GM12878 (cell line): Measurements from ENCODE around the gene TCP11L1. TPM values are rescaled to one million over a fixed set of nuclear protein-coding genes. Genes with fewer than 3 reads are reported as not detected.

ENCODE experiments used
- ATAC-seq: fragments of 200-7000 bp; cut with Tn5 transposase; 3 replicates; pipeline ENCODE4 v1.9.1; 2020; ENCODE audit warnings: mild to moderate bottlenecking, moderate library complexity
- BruUV-seq: library from RNA; stranded (reverse); fragments of 400-500 nt; replicated peaks from 2 replicates; lab custom pipeline; 2021; lab: Mats Ljungman, UMichigan
- CTCF ChIA-PET: fragments of 300-600 bp; sonication (Branson Sonifier 250); formaldehyde crosslinking; extraction: SDS; loops from one replicate; lab custom pipeline; 2021; ENCODE audit warnings: inconsistent platforms; lab: Yijun Ruan, JAX
- POLR2A ChIA-PET: fragments of 350-600 bp; formaldehyde crosslinking; extraction: SDS; loops from one replicate; lab custom pipeline; 2021; ENCODE audit warnings: inconsistent platforms; lab: Charles Lee
- RAD21 ChIA-PET: fragments of 300-600 bp; sonication (Branson Sonifier 250); formaldehyde crosslinking; loops from one replicate; lab custom pipeline; 2023; ENCODE audit warnings: antibody characterized with exemption; ENCODE audit not compliant: unreplicated experiment; lab: Charles Lee
- SMC1A ChIA-PET: fragments of 300-600 bp; sonication (Branson Sonifier 250); formaldehyde crosslinking; loops from one replicate; lab custom pipeline; 2023; ENCODE audit not compliant: unreplicated experiment, uncharacterized antibody; lab: Charles Lee
- DNase-seq: peaks from one replicate; pipeline ENCODE4 v3.0.0-alpha.2; 2011; ENCODE audit warnings: low read depth, low spot score
- FAIRE-seq: peaks from 3 replicates; lab custom pipeline; 2011; peaks lifted over from hg19 to GRCh38; lab: Jason Lieb, UNC
- H2AFZ ChIP-seq: 2 replicates; pipeline ENCODE4 v1.6.0; 2011; ENCODE audit warnings: low read depth, low read length, control low read depth; ENCODE audit not compliant: control insufficient read depth
- H3K27ac ChIP-seq: 2 replicates; pipeline ENCODE4 v1.5.1; 2011; ENCODE audit warnings: control low read depth; ENCODE audit not compliant: control insufficient read depth, insufficient read depth
- H3K27me3 ChIP-seq, 2 experiments: replicated peaks in 1 of 2; 2 replicates each; pipeline versions ENCODE4 v1.6.0 to v1.6.1; 2011; ENCODE audit warnings: low read length in 1 of 2; ENCODE audit not compliant: control insufficient read depth in 2 of 2, insufficient read depth in 2 of 2
- H3K36me3 ChIP-seq, 2 experiments: 2 replicates each; pipeline ENCODE4 v1.5.1; 2011; ENCODE audit warnings: low read length in 1 of 2; ENCODE audit not compliant: control insufficient read depth in 2 of 2, insufficient read depth in 2 of 2
- H3K4me1 ChIP-seq: 2 replicates; pipeline ENCODE4 v1.6.1; 2011; ENCODE audit warnings: mild to moderate bottlenecking, low read length, moderate library complexity, mixed read lengths; ENCODE audit not compliant: control insufficient read depth, insufficient read depth
- H3K4me2 ChIP-seq: 2 replicates; pipeline ENCODE4 v1.6.0; 2011; ENCODE audit warnings: control low read depth; ENCODE audit not compliant: control insufficient read depth, insufficient read depth
- H3K4me3 ChIP-seq: fragments of 200-600 bp; sonication (generic); 2 replicates; pipeline ENCODE4 v1.5.1; 2016
- H3K79me2 ChIP-seq: 2 replicates; pipeline ENCODE4 v1.6.0; 2011; ENCODE audit warnings: low read length; ENCODE audit not compliant: control insufficient read depth, insufficient read depth
- H3K9ac ChIP-seq: 2 replicates; pipeline ENCODE4 v1.8.0; 2011; ENCODE audit warnings: low read length, control low read depth, mixed read lengths; ENCODE audit not compliant: control insufficient read depth, insufficient read depth
- H3K9me3 ChIP-seq: replicated peaks from 3 replicates; pipeline ENCODE4 v1.5.1; 2011; ENCODE audit warnings: mild to moderate bottlenecking, low read length; ENCODE audit not compliant: control insufficient read depth, insufficient read depth
- H4K20me1 ChIP-seq: 2 replicates; pipeline ENCODE4 v1.6.0; 2011; ENCODE audit not compliant: control insufficient read depth, insufficient read depth
- ATF7 ChIP-seq: fragments of 450-650 bp; IDR thresholded peaks from 2 replicates; pipeline ENCODE4 v1.6.1; 2016; ENCODE audit warnings: low read depth, mild to moderate bottlenecking
- GABPA ChIP-seq: IDR thresholded peaks from 2 replicates; pipeline ENCODE4 v1.6.1; 2014; ENCODE audit warnings: antibody characterized with exemption, low read depth, mild to moderate bottlenecking, inconsistent platforms
- JUND ChIP-seq: IDR thresholded peaks from 2 replicates; pipeline ENCODE4 v1.6.1; 2012; ENCODE audit warnings: low read depth, mild to moderate bottlenecking, low read length, improper control_type of control experiment, moderate library complexity
- MEF2B ChIP-seq: fragments of 450-650 bp; IDR thresholded peaks from 2 replicates; pipeline ENCODE4 v1.6.1; 2018; ENCODE audit warnings: mild to moderate bottlenecking, moderate library complexity; ENCODE audit not compliant: partially characterized antibody, poor library complexity, severe bottlenecking
- MTA3 ChIP-seq: IDR thresholded peaks from 2 replicates; pipeline ENCODE4 v1.6.1; 2012; ENCODE audit warnings: low read length, inconsistent platforms, borderline replicate concordance
- SIN3A ChIP-seq: IDR thresholded peaks from 2 replicates; pipeline ENCODE4 v1.6.1; 2012; ENCODE audit warnings: low read depth, low read length, improper control_type of control experiment
- WGBS: methylation state at CpG from one replicate; pipeline ENCODE4 v1.1.6; 2016; ENCODE audit warnings: low lambda C conversion rate; ENCODE audit not compliant: insufficient replicate concordance, insufficient coverage; ENCODE audit errors: missing lambda C conversion rate; 5-methylcytosine and 5-hydroxymethylcytosine counted together
- in situ Hi-C: fragments of 300-500 bp; cut with MboI; formaldehyde crosslinking; loops from 9 replicates; pipeline ENCODE4 v1.14.3; 2018; ENCODE audit warnings: mixed read lengths
- intact Hi-C: fragments of 100-400 bp; cut with micrococcal nuclease; formaldehyde crosslinking; loops from one replicate; pipeline ENCODE4 v1.14.2; 2022; ENCODE audit not compliant: unreplicated experiment
- polyA plus RNA-seq, 11 experiments: library from polyadenylated mRNA; depleted of rRNA in 4 of 11; unstranded in 6 of 11; stranded (reverse) in 5 of 11; fragments of >200 nt; fragmentation: Nextera tagmentation in 4 of 11; fragmentation: Illumina TruSeq in 1 of 11; extraction: Ambion mirVana in 4 of 11; extraction: Trizol in 1 of 11; gene quantifications; 1 replicate in 1 of 11; 2 replicates in 10 of 11; pipeline versions ENCODE4 v1.2.1 to v1.2.3, GENCODE V29; 2011 to 2016; ENCODE audit warnings: inconsistent platforms in 2 of 11, missing spikeins in 2 of 11, low read depth in 1 of 11
- total RNA-seq, 4 experiments: library from RNA; depleted of rRNA in 3 of 4; stranded (reverse); fragments of >200 nt in 3 of 4; fragmentation: Illumina TruSeq in 1 of 4; extraction: Trizol in 1 of 4; gene quantifications; 2 replicates each; pipeline versions ENCODE4 v1.2.1 to v1.2.3, GENCODE V29; 2013 to 2021
- TF ChIP-seq, protein P1 (sequence below): fragments of 450-650 bp; formaldehyde crosslinking; IDR thresholded peaks from 2 replicates; pipeline ENCODE4 v1.4.0; 2022; ENCODE audit warnings: mild to moderate bottlenecking, moderate library complexity

Gene TCP11L1
- total and polyA plus RNA-seq, 10 of the 15 experiments (the other 5 are each of a cell fraction or from before 2014, with no cell fraction given): 5.3 to 15.7 (median 13.0) TPM

DNA sequence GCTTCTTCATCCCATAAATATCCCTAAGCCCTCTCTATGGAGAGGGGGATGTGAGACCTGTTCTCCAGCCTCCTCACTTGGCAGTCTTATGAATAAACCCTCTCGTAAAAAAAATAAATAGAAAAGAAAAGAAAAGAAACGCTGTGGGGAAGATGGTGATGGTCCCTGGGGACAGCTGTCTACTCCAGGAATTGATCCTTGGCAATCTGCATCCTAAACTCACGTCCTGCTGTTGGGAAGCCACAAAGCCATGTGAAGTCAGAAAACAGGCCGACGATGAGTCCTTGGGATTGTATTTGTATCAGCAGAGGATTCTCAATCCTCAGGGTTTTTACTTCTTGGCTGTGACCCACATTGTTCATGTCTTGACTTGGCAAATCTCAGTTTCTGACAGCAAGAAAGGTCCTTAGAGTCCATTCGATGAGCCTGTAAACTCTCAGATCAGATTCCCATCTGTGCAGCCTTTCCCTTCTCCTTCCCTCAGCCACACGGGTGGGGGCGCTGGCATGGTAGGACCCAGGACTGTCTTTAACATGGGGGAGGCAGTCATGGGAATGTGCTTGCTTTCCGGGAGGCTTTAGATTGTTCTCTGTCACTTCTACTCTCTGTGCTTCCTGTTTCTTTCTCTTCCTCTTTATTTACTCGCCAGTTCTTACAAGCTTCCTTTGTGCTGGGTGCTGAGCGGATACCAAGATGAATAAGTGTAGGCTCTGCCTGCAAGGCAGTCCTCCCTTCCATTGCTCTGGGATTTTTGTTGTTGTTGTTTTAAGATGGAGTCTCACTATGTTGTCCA is 24.9 kb downstream of the TCP11L1 start (continued):
- TF ChIP-seq, protein P1, sequence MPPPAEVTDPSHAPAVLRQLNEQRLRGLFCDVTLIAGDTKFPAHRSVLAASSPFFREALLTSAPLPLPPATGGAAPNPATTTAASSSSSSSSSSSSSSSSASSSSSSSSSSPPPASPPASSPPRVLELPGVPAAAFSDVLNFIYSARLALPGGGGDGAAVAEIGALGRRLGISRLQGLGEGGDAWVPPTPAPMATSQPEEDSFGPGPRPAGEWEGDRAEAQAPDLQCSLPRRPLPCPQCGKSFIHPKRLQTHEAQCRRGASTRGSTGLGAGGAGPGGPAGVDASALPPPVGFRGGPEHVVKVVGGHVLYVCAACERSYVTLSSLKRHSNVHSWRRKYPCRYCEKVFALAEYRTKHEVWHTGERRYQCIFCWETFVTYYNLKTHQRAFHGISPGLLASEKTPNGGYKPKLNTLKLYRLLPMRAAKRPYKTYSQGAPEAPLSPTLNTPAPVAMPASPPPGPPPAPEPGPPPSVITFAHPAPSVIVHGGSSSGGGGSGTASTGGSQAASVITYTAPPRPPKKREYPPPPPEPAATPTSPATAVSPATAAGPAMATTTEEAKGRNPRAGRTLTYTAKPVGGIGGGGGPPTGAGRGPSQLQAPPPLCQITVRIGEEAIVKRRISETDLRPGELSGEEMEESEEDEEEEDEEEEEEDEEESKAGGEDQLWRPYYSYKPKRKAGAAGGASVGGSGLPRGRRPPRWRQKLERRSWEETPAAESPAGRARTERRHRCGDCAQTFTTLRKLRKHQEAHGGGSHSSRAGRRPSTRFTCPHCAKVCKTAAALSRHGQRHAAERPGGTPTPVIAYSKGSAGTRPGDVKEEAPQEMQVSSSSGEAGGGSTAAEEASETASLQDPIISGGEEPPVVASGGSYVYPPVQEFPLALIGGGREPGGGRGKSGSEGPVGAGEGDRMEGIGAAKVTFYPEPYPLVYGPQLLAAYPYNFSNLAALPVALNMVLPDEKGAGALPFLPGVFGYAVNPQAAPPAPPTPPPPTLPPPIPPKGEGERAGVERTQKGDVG (CRISPR knock-in tag): 0 out of 2 replicates have a peak, but pooled peaks have one; percentile 22
- TF ChIP-seq SIN3A: no peak
- TF ChIP-seq MEF2B: peak; percentile 84

DNA sequence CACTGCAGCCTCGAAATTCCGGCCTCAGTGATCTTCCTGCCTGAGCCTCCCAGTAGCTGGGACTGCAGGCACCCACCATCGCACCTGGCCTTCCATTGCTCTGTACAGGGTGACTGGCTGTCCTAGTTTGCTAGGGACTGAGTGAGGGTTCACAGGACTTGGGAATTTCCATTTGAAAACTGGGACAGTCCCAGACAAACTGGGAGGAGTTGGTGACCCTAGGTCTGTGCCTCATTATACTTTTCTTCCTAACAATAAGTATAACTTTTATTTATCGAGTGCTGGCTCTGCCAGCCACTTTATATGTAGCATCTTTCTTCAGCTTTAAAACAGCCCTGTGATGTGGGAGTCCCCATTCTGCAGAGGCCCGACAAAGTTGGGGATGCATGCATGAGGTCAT is 25.5 kb downstream of the TCP11L1 start:
- 67% methylated on average over 5 of the region's 5 CpGs for WGBS
- Histone ChIP-seq H3K4me3 (no peak overlapping the region), H3K79me2 (no peaks in the 10 kb centered on the region), H3K9ac (no peak overlapping the region), H2AFZ (no peak overlapping the region; the same call in 1 of the 2 replicates), H3K9me3 (no peaks in the 10 kb centered on the region), H3K27me3 (no peaks in the 10 kb centered on the region), H3K27ac (peak overlapping the region; percentile 68), H3K36me3 (peaks cover 5 to 8% of the 10 kb centered on the region in 2 experiments), H3K4me2 (peak overlapping the region; percentile 43), H3K4me1 (peaks cover 43% of the 10 kb centered on the region), H4K20me1 (no peaks in the 10 kb centered on the region)
- TF ChIP-seq GABPA (no peak), MTA3 (0 out of 2 replicates have a peak, but pooled peaks have one; percentile 25), JUND (no peak), ATF7 (peak; percentile 46; the same call in 1 of the 2 replicates)
- ChIA-PET CTCF (interaction anchor here (0.6 to 10.8 kb wide), 49 partner anchors 9 to 422 kb away, joined by 3 to 144 read pairs (median 4); partner anchors contain the start of genes CSTF3, DEPDC7, QSER1 and TCP11L1), RAD21 (interaction anchor here (0.8 to 6.8 kb wide), 23 partner anchors 13 to 345 kb away, joined by 3 to 144 read pairs (median 4); partner anchors contain the start of genes CSTF3, QSER1 and TCP11L1), POLR2A (interaction anchor here (0.7 to 3.0 kb wide), 5 partner anchors 43 to 210 kb away, joined by 3 to 9 read pairs (median 4); no protein-coding TSS in a partner anchor), SMC1A (interaction anchor here (0.7 to 11.0 kb wide), 26 partner anchors 9 to 274 kb away, joined by 3 to 141 read pairs (median 6); partner anchors contain the start of genes CSTF3, QSER1 and TCP11L1)
- in situ Hi-C loops (loop anchor here (5.0 to 10.0 kb wide), 2 partner anchors 108 to 260 kb away; no protein-coding TSS in a partner anchor), intact Hi-C loops (loop anchor here (1.0 to 5.0 kb wide), 4 partner anchors 54 to 256 kb away; no protein-coding TSS in a partner anchor)
- DNase-seq (no peak), ATAC-seq (peak; percentile 37), FAIRE-seq (no peak)
- BruUV-seq: no TSS peak
